OCI-LY7 (cell line): Measurements from ENCODE around the gene CCT7.

ENCODE experiments used
- EZH2phosphoT487 ChIP-seq: fragments of 200-600 bp; sonication (generic); IDR thresholded peaks from 2 replicates; pipeline ENCODE4 v1.6.1; 2018; ENCODE audit warnings: low read depth, borderline replicate concordance, mild to moderate bottlenecking, mixed run types, antibody characterized with exemption, low read length, moderate library complexity, mixed read lengths
- TF ChIP-seq, protein P1 (sequence below): fragments of 200-600 bp; sonication (generic); conservative IDR thresholded peaks from 2 replicates; pipeline ENCODE4 v1.5.1; 2014; ENCODE audit warnings: mild to moderate bottlenecking, antibody characterized with exemption, low read length, moderate library complexity, mixed read lengths

DNA sequence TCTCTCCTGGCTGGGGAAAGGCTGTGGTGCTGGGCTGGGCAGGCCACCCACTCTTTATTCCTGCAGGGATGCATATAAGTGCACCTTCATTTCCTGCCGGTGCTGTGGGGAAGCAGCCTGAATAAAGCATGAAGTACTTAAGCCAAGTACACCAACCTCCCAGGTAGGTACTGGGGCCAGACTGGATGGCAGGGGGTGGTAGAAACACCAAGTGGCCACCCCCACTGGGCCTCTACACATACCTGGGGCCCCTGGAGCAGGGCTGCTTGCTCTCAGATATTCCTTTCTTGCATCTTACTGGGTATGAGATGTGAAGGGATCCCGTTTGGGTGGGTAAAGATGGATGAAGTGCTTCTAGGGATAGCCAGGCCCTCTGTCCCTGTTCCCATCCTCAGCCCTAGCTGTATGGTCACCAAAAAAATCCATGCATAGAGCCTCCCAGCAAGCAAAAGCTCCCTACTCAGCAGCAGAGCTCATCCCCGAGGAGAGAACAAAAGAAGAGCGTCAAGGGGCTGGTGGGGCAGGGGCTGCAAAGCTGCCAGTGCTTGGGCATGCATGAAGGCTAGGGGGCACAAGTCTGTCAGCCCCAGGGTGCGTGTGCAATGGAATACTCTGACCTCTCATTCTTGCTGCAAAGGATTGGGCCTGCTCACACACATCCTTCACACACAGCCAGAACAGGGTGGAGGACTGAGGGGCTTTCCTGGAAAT lies 22.0 kb downstream of the CCT7 start:
- TF ChIP-seq, protein P1, sequence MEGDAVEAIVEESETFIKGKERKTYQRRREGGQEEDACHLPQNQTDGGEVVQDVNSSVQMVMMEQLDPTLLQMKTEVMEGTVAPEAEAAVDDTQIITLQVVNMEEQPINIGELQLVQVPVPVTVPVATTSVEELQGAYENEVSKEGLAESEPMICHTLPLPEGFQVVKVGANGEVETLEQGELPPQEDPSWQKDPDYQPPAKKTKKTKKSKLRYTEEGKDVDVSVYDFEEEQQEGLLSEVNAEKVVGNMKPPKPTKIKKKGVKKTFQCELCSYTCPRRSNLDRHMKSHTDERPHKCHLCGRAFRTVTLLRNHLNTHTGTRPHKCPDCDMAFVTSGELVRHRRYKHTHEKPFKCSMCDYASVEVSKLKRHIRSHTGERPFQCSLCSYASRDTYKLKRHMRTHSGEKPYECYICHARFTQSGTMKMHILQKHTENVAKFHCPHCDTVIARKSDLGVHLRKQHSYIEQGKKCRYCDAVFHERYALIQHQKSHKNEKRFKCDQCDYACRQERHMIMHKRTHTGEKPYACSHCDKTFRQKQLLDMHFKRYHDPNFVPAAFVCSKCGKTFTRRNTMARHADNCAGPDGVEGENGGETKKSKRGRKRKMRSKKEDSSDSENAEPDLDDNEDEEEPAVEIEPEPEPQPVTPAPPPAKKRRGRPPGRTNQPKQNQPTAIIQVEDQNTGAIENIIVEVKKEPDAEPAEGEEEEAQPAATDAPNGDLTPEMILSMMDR = no peak
- TF ChIP-seq EZH2phosphoT487 = no peak
